Gastrocnemius medialis (tissue), 4 donors: ENCODE measurements around the gene KRT78.

Experiments
- CTCF ChIP-seq, 5 experiments: fragments of 450-650 bp in 3 of 5; fragments of 200-600 bp in 2 of 5; sonication (generic) in 2 of 5; IDR thresholded peaks in 4 of 5; conservative IDR thresholded peaks in 1 of 5; 1 replicate in 4 of 5; 2 replicates in 1 of 5; pipeline ENCODE4 v1.5.1; 2016 to 2019; ENCODE audit warnings: antibody characterized with exemption in 5 of 5, mild to moderate bottlenecking in 3 of 5, moderate library complexity in 3 of 5
- POLR2A ChIP-seq, 2 donors: fragments of 450-650 bp; IDR thresholded peaks; one replicate each; pipeline ENCODE4 v1.6.1; 2017; ENCODE audit warnings: antibody characterized with exemption in 2 of 2, mild to moderate bottlenecking in 2 of 2, moderate library complexity in 2 of 2

- no peak for TF ChIP-seq CTCF (IDR thresholded peaks at IDR 0.05 in 4 of 5, conservative IDR thresholded peaks at IDR 0.05 in 1 of 5)
- TF ChIP-seq POLR2A (IDR thresholded peaks at IDR 0.05): no peak
Observed at GRCh38 chr12:52892974-52893373, 44.2 kb upstream of the KRT78 start.
